GM12878 (cell line): ENCODE results near the gene TSPAN5. TPM values are rescaled to one million over a fixed set of nuclear protein-coding genes. Genes with fewer than 3 reads are reported as not detected.

Source experiments
- ATAC-seq: fragments of 200-7000 bp; cut with Tn5 transposase; 3 replicates; pipeline ENCODE4 v1.9.1; 2020; ENCODE audit warnings: mild to moderate bottlenecking, moderate library complexity
- BruUV-seq: library from RNA; stranded (reverse); fragments of 400-500 nt; replicated peaks from 2 replicates; lab custom pipeline; 2021; lab: Mats Ljungman, UMichigan
- CTCF ChIA-PET: fragments of 300-600 bp; sonication (Branson Sonifier 250); formaldehyde crosslinking; extraction: SDS; loops from one replicate; lab custom pipeline; 2021; ENCODE audit warnings: inconsistent platforms; lab: Yijun Ruan, JAX
- POLR2A ChIA-PET: fragments of 350-600 bp; formaldehyde crosslinking; extraction: SDS; loops from one replicate; lab custom pipeline; 2021; ENCODE audit warnings: inconsistent platforms; lab: Charles Lee
- RAD21 ChIA-PET: fragments of 300-600 bp; sonication (Branson Sonifier 250); formaldehyde crosslinking; loops from one replicate; lab custom pipeline; 2023; ENCODE audit warnings: antibody characterized with exemption; ENCODE audit not compliant: unreplicated experiment; lab: Charles Lee
- SMC1A ChIA-PET: fragments of 300-600 bp; sonication (Branson Sonifier 250); formaldehyde crosslinking; loops from one replicate; lab custom pipeline; 2023; ENCODE audit not compliant: unreplicated experiment, uncharacterized antibody; lab: Charles Lee
- DNase-seq: peaks from one replicate; pipeline ENCODE4 v3.0.0-alpha.2; 2011; ENCODE audit warnings: low read depth, low spot score
- FAIRE-seq: peaks from 3 replicates; lab custom pipeline; 2011; peaks lifted over from hg19 to GRCh38; lab: Jason Lieb, UNC
- H2AFZ ChIP-seq: 2 replicates; pipeline ENCODE4 v1.6.0; 2011; ENCODE audit warnings: low read depth, low read length, control low read depth; ENCODE audit not compliant: control insufficient read depth
- H3K27ac ChIP-seq: 2 replicates; pipeline ENCODE4 v1.5.1; 2011; ENCODE audit warnings: control low read depth; ENCODE audit not compliant: control insufficient read depth, insufficient read depth
- H3K27me3 ChIP-seq, 2 experiments: replicated peaks in 1 of 2; 2 replicates each; pipeline versions ENCODE4 v1.6.0 to v1.6.1; 2011; ENCODE audit warnings: low read length in 1 of 2; ENCODE audit not compliant: control insufficient read depth in 2 of 2, insufficient read depth in 2 of 2
- H3K36me3 ChIP-seq, 2 experiments: 2 replicates each; pipeline ENCODE4 v1.5.1; 2011; ENCODE audit warnings: low read length in 1 of 2; ENCODE audit not compliant: control insufficient read depth in 2 of 2, insufficient read depth in 2 of 2
- H3K4me1 ChIP-seq: 2 replicates; pipeline ENCODE4 v1.6.1; 2011; ENCODE audit warnings: mild to moderate bottlenecking, low read length, moderate library complexity, mixed read lengths; ENCODE audit not compliant: control insufficient read depth, insufficient read depth
- H3K4me2 ChIP-seq: 2 replicates; pipeline ENCODE4 v1.6.0; 2011; ENCODE audit warnings: control low read depth; ENCODE audit not compliant: control insufficient read depth, insufficient read depth
- H3K4me3 ChIP-seq: fragments of 200-600 bp; sonication (generic); 2 replicates; pipeline ENCODE4 v1.5.1; 2016
- H3K79me2 ChIP-seq: 2 replicates; pipeline ENCODE4 v1.6.0; 2011; ENCODE audit warnings: low read length; ENCODE audit not compliant: control insufficient read depth, insufficient read depth
- H3K9ac ChIP-seq: 2 replicates; pipeline ENCODE4 v1.8.0; 2011; ENCODE audit warnings: low read length, control low read depth, mixed read lengths; ENCODE audit not compliant: control insufficient read depth, insufficient read depth
- H3K9me3 ChIP-seq: replicated peaks from 3 replicates; pipeline ENCODE4 v1.5.1; 2011; ENCODE audit warnings: mild to moderate bottlenecking, low read length; ENCODE audit not compliant: control insufficient read depth, insufficient read depth
- H4K20me1 ChIP-seq: 2 replicates; pipeline ENCODE4 v1.6.0; 2011; ENCODE audit not compliant: control insufficient read depth, insufficient read depth
- BRCA1 ChIP-seq: IDR thresholded peaks from 2 replicates; pipeline ENCODE4 v1.6.1; 2011; ENCODE audit warnings: low read depth, low read length, improper control_type of control experiment
- FOXM1 ChIP-seq: IDR thresholded peaks from 2 replicates; pipeline ENCODE4 v1.6.1; 2012; ENCODE audit warnings: low read depth, mild to moderate bottlenecking, inconsistent platforms, low read length, moderate library complexity
- HDAC6 ChIP-seq: fragments of 200-600 bp; sonication (generic); IDR thresholded peaks from one replicate; pipeline ENCODE4 v1.8.0; 2017; ENCODE audit warnings: antibody characterized with exemption; ENCODE audit not compliant: unreplicated experiment
- KAT2A ChIP-seq: conservative IDR thresholded peaks from 2 replicates; pipeline ENCODE4 v1.6.1; 2011; ENCODE audit warnings: low read depth, low read length; ENCODE audit not compliant: control insufficient read depth
- MAX ChIP-seq: IDR thresholded peaks from 2 replicates; pipeline ENCODE4 v1.6.1; 2012; ENCODE audit warnings: low read depth, low read length, improper control_type of control experiment
- MEF2A ChIP-seq: IDR thresholded peaks from 2 replicates; pipeline ENCODE4 v1.6.1; 2011; ENCODE audit warnings: low read depth, mild to moderate bottlenecking, low read length, moderate library complexity; ENCODE audit not compliant: insufficient read depth
- NFXL1 ChIP-seq: fragments of 450-650 bp; IDR thresholded peaks from 2 replicates; pipeline ENCODE4 v1.6.1; 2017; ENCODE audit warnings: antibody characterized with exemption, mild to moderate bottlenecking, borderline replicate concordance
- SMAD1 ChIP-seq: fragments of 450-650 bp; IDR thresholded peaks from 2 replicates; pipeline ENCODE4 v1.6.1; 2018; ENCODE audit warnings: mild to moderate bottlenecking, low read depth; ENCODE audit not compliant: partially characterized antibody
- STAT3 ChIP-seq: IDR thresholded peaks from 2 replicates; pipeline ENCODE4 v1.6.1; 2011; ENCODE audit warnings: low read depth, low read length, improper control_type of control experiment
- WGBS: methylation state at CpG from one replicate; pipeline ENCODE4 v1.1.6; 2016; ENCODE audit warnings: low lambda C conversion rate; ENCODE audit not compliant: insufficient replicate concordance, insufficient coverage; ENCODE audit errors: missing lambda C conversion rate; 5-methylcytosine and 5-hydroxymethylcytosine counted together
- in situ Hi-C: fragments of 300-500 bp; cut with MboI; formaldehyde crosslinking; loops from 9 replicates; pipeline ENCODE4 v1.14.3; 2018; ENCODE audit warnings: mixed read lengths
- intact Hi-C: fragments of 100-400 bp; cut with micrococcal nuclease; formaldehyde crosslinking; loops from one replicate; pipeline ENCODE4 v1.14.2; 2022; ENCODE audit not compliant: unreplicated experiment
- polyA plus RNA-seq, 11 experiments: library from polyadenylated mRNA; depleted of rRNA in 4 of 11; unstranded in 6 of 11; stranded (reverse) in 5 of 11; fragments of >200 nt; fragmentation: Nextera tagmentation in 4 of 11; fragmentation: Illumina TruSeq in 1 of 11; extraction: Ambion mirVana in 4 of 11; extraction: Trizol in 1 of 11; gene quantifications; 1 replicate in 1 of 11; 2 replicates in 10 of 11; pipeline versions ENCODE4 v1.2.1 to v1.2.3, GENCODE V29; 2011 to 2016; ENCODE audit warnings: inconsistent platforms in 2 of 11, missing spikeins in 2 of 11, low read depth in 1 of 11
- total RNA-seq, 4 experiments: library from RNA; depleted of rRNA in 3 of 4; stranded (reverse); fragments of >200 nt in 3 of 4; fragmentation: Illumina TruSeq in 1 of 4; extraction: Trizol in 1 of 4; gene quantifications; 2 replicates each; pipeline versions ENCODE4 v1.2.1 to v1.2.3, GENCODE V29; 2013 to 2021

The TSPAN5 gene
- total and polyA plus RNA-seq, 10 of the 15 experiments (the other 5 are each of a cell fraction or from before 2014, with no cell fraction given) = 0.09 to 8.2 (median 0.27) TPM

- Histone ChIP-seq H3K9ac (no peak overlapping the region), H3K79me2 (no peaks in the 10 kb centered on the region), H4K20me1 (no peaks in the 10 kb centered on the region), H3K27ac (no peak overlapping the region), H2AFZ (no peak overlapping the region), H3K27me3 (no peaks in the 10 kb centered on the region), H3K4me1 (no peaks in the 10 kb centered on the region), H3K4me2 (no peak overlapping the region), H3K9me3 (no peaks in the 10 kb centered on the region; the same call in 2 of the 3 replicates), H3K36me3 (no peaks in the 10 kb centered on the region), H3K4me3 (no peak overlapping the region)
- in situ Hi-C loops = no loop called here
- no TSS peak for BruUV-seq
- no peak for TF ChIP-seq KAT2A
- no peak for TF ChIP-seq STAT3
- no peak for TF ChIP-seq MAX
- TF ChIP-seq FOXM1 = no peak
- TF ChIP-seq NFXL1 = no peak
- no peak for TF ChIP-seq BRCA1
- no peak for TF ChIP-seq HDAC6
- no peak for TF ChIP-seq MEF2A
- no peak for TF ChIP-seq SMAD1
- RAD21 ChIA-PET = no interaction called here
- POLR2A ChIA-PET = no interaction called here
- CTCF ChIA-PET = no interaction called here
- DNase-seq (no peak), ATAC-seq (no peak), FAIRE-seq (no peak)
- WGBS = 26% methylated on average over 3 of the region's 3 CpGs
- intact Hi-C loops = no loop called here
- SMC1A ChIA-PET = no interaction called here
Measured at GRCh38 chr4:98700656-98701055, 42.2 kb upstream of the TSPAN5 start.
